H9 (cell line): ENCODE results near the gene IL12RB1. TPM values are rescaled to one million over a fixed set of nuclear protein-coding genes. Genes with fewer than 3 reads are reported as not detected.

Experiments used
- DNase-seq: peaks from one replicate; pipeline ENCODE4 v3.0.0-alpha.2; 2017
- H2AFZ ChIP-seq: one replicate; pipeline ENCODE4 v1.6.1; 2013; ENCODE audit warnings: mild to moderate bottlenecking, low read length, control low read depth, moderate library complexity
- H2AK5ac ChIP-seq: 2 replicates; pipeline ENCODE4 v1.6.1; 2013; ENCODE audit warnings: low read length, control low read depth, mixed read lengths; ENCODE audit not compliant: insufficient read length
- H2BK120ac ChIP-seq: one replicate; pipeline ENCODE4 v1.6.1; 2013; ENCODE audit warnings: low read depth, mild to moderate bottlenecking, low read length, control low read depth, inconsistent platforms; ENCODE audit not compliant: poor library complexity, severe bottlenecking
- H2BK12ac ChIP-seq: 2 replicates; pipeline ENCODE4 v1.6.1; 2013; ENCODE audit warnings: low read length, control low read depth, mixed read lengths, low read depth; ENCODE audit not compliant: insufficient read length
- H2BK15ac ChIP-seq: 2 replicates; pipeline ENCODE4 v1.6.1; 2013; ENCODE audit warnings: low read depth, low read length, control low read depth
- H2BK20ac ChIP-seq: one replicate; pipeline ENCODE4 v1.6.1; 2013; ENCODE audit warnings: low read depth, mild to moderate bottlenecking, low read length, control low read depth, inconsistent platforms; ENCODE audit not compliant: poor library complexity, severe bottlenecking
- H2BK5ac ChIP-seq: 2 replicates; pipeline ENCODE4 v1.6.1; 2013; ENCODE audit warnings: low read length, control low read depth, mixed read lengths; ENCODE audit not compliant: insufficient read length
- H3K14ac ChIP-seq: 2 replicates; pipeline ENCODE4 v1.6.1; 2013; ENCODE audit warnings: low read length, control low read depth; ENCODE audit not compliant: insufficient read depth
- H3K18ac ChIP-seq: 2 replicates; pipeline ENCODE4 v1.6.1; 2013; ENCODE audit warnings: low read depth, mild to moderate bottlenecking, mixed read lengths, low read length, control low read depth; ENCODE audit not compliant: insufficient read length
- H3K23ac ChIP-seq: 2 replicates; pipeline ENCODE4 v1.6.1; 2013; ENCODE audit warnings: low read length, control low read depth, mixed read lengths, low read depth; ENCODE audit not compliant: insufficient read length
- H3K23me2 ChIP-seq: 2 replicates; pipeline ENCODE4 v1.6.1; 2013; ENCODE audit warnings: low read depth, mild to moderate bottlenecking, mixed read lengths, low read length, control low read depth; ENCODE audit not compliant: insufficient read length, poor library complexity, severe bottlenecking
- H3K27ac ChIP-seq: 2 replicates; pipeline ENCODE4 v1.5.1; 2013; ENCODE audit warnings: low read length, control low read depth, mixed read lengths, low read depth; ENCODE audit not compliant: insufficient read length
- H3K27me3 ChIP-seq: 2 replicates; pipeline ENCODE4 v1.6.1; 2013; ENCODE audit warnings: low read length, control low read depth, inconsistent platforms; ENCODE audit not compliant: insufficient read depth
- H3K4ac ChIP-seq: 2 replicates; pipeline ENCODE4 v1.6.1; 2013; ENCODE audit warnings: low read depth, mild to moderate bottlenecking, control low read depth, inconsistent platforms, low read length, moderate library complexity
- H3K4me1 ChIP-seq: 2 replicates; pipeline ENCODE4 v1.6.1; 2013; ENCODE audit warnings: low read length, control low read depth, inconsistent platforms; ENCODE audit not compliant: insufficient read depth
- H3K4me2 ChIP-seq: 2 replicates; pipeline ENCODE4 v1.6.1; 2013; ENCODE audit warnings: low read length, control low read depth, mixed read lengths; ENCODE audit not compliant: insufficient read length, insufficient read depth
- H3K56ac ChIP-seq: 2 replicates; pipeline ENCODE4 v1.6.1; 2013; ENCODE audit warnings: low read depth, mild to moderate bottlenecking, mixed read lengths, low read length, control low read depth; ENCODE audit not compliant: insufficient read length
- H3K79me1 ChIP-seq: 2 replicates; pipeline ENCODE4 v1.6.1; 2013; ENCODE audit warnings: low read depth, mild to moderate bottlenecking, moderate library complexity, low read length, control low read depth, inconsistent platforms; ENCODE audit not compliant: insufficient read depth, poor library complexity, severe bottlenecking
- H3K79me2 ChIP-seq: 2 replicates; pipeline ENCODE4 v1.6.1; 2013; ENCODE audit warnings: low read length, control low read depth, inconsistent platforms; ENCODE audit not compliant: insufficient read depth
- H3K9ac ChIP-seq: 2 replicates; pipeline ENCODE4 v1.6.1; 2013; ENCODE audit warnings: low read length, control low read depth, mixed read lengths; ENCODE audit not compliant: insufficient read length; ENCODE audit errors: extremely low read depth
- H3K9me3 ChIP-seq: one replicate; pipeline ENCODE4 v1.6.1; 2013; ENCODE audit warnings: low read depth, low read length, inconsistent platforms; ENCODE audit not compliant: control insufficient read depth
- H3T11ph ChIP-seq: one replicate; pipeline ENCODE4 v1.6.1; 2013; ENCODE audit warnings: mild to moderate bottlenecking, low read length, control low read depth, inconsistent platforms
- H4K20me1 ChIP-seq: one replicate; pipeline ENCODE4 v1.6.1; 2013; ENCODE audit not compliant: control insufficient read depth, insufficient read length, insufficient read depth
- H4K5ac ChIP-seq: 2 replicates; pipeline ENCODE4 v1.6.1; 2013; ENCODE audit warnings: low read depth, mild to moderate bottlenecking, mixed read lengths, low read length, control low read depth; ENCODE audit not compliant: insufficient read length
- H4K8ac ChIP-seq: replicated peaks from 2 replicates; pipeline ENCODE4 v1.6.1; 2013; ENCODE audit warnings: low read length, control low read depth, mixed read lengths, low read depth; ENCODE audit not compliant: insufficient read length
- H4K91ac ChIP-seq: 2 replicates; pipeline ENCODE4 v1.6.1; 2013; ENCODE audit warnings: low read depth, mild to moderate bottlenecking, moderate library complexity, mixed read lengths, low read length, control low read depth; ENCODE audit not compliant: insufficient read length
- H3K27ac Mint-ChIP-seq, 3 experiments: 2 replicates in 2 of 3; 3 replicates in 1 of 3; pipeline ENCODE4 v1.8.0; 2020 to 2021; ENCODE audit warnings: mixed read lengths in 3 of 3, mild to moderate bottlenecking in 1 of 3, moderate library complexity in 1 of 3
- H3K27me3 Mint-ChIP-seq: 2 replicates; pipeline ENCODE4 v1.8.0; 2021; ENCODE audit warnings: low read depth, mild to moderate bottlenecking, moderate library complexity, mixed read lengths
- H3K36me3 Mint-ChIP-seq, 3 experiments: 2 replicates in 2 of 3; 3 replicates in 1 of 3; pipeline ENCODE4 v1.8.0; 2020 to 2021; ENCODE audit warnings: low read depth in 3 of 3, mixed read lengths in 3 of 3; ENCODE audit not compliant: insufficient read depth in 1 of 3
- H3K4me1 Mint-ChIP-seq, 2 experiments: 2 replicates each; pipeline ENCODE4 v1.8.0; 2020; ENCODE audit warnings: mixed read lengths in 2 of 2
- H3K4me3 Mint-ChIP-seq, 2 experiments: 2 replicates in 1 of 2; 3 replicates in 1 of 2; pipeline ENCODE4 v1.8.0; 2020 to 2021; ENCODE audit warnings: mild to moderate bottlenecking in 2 of 2, mixed read lengths in 2 of 2, moderate library complexity in 1 of 2
- H3K9me3 Mint-ChIP-seq, 2 experiments: 2 replicates in 1 of 2; 3 replicates in 1 of 2; pipeline ENCODE4 v1.8.0; 2020; ENCODE audit warnings: mild to moderate bottlenecking in 2 of 2, mixed read lengths in 2 of 2, moderate library complexity in 1 of 2
- CTCF ChIP-seq: fragments of 200-600 bp; sonication (generic); conservative IDR thresholded peaks from 3 replicates; pipeline ENCODE4 v1.8.0; 2021; ENCODE audit warnings: antibody characterized with exemption, mild to moderate bottlenecking
- WGBS: extraction: QIAGEN DNeasy Blood & Tissue Kit; methylation state at CpG from one replicate; pipeline ENCODE4 v1.1.7; 2013; ENCODE audit warnings: missing lambda C conversion rate, low lambda C conversion rate, mixed read lengths; ENCODE audit not compliant: insufficient read length; ENCODE audit errors: extremely low coverage; 5-methylcytosine and 5-hydroxymethylcytosine counted together
- total RNA-seq: library from RNA; stranded (reverse); gene quantifications from 2 replicates; pipeline ENCODE4 v1.2.1, GENCODE V29; 2021

Gene IL12RB1
- total RNA-seq, 1 experiment from 2014 or later = not detected

- TF ChIP-seq CTCF = no peak
- no peaks in the 10 kb centered on the region for H3K23me2 ChIP-seq
- H4K91ac ChIP-seq = no peak overlapping the region
- no peak overlapping the region for H4K8ac ChIP-seq
- Mint-ChIP-seq H3K4me3 (no peak overlapping the region), H3K4me1 (peaks cover 0 to 3% of the 10 kb centered on the region in 2 experiments; a peak in 1 of 4 replicates), H3K36me3 (peaks cover 0 to 14% (median 8%) of the 10 kb centered on the region in 3 experiments; a peak in 6 of 7 replicates), H3K27me3 (no peaks in the 10 kb centered on the region), H3K9me3 (no peaks in the 10 kb centered on the region), H3K27ac (no peak overlapping the region)
- no peak overlapping the region for H3K14ac ChIP-seq
- no peak overlapping the region for H2BK20ac ChIP-seq
- no peak overlapping the region for H2BK15ac ChIP-seq
- no peak overlapping the region for H2AK5ac ChIP-seq
- H3K56ac ChIP-seq = no peak overlapping the region
- H2BK120ac ChIP-seq = no peak overlapping the region
- no peak overlapping the region for H4K5ac ChIP-seq
- no peak overlapping the region for H3T11ph ChIP-seq
- no peak overlapping the region for H2AFZ ChIP-seq
- no peaks in the 10 kb centered on the region for H4K20me1 ChIP-seq
- H3K79me2 ChIP-seq = no peaks in the 10 kb centered on the region
- no peaks in the 10 kb centered on the region for H3K79me1 ChIP-seq
- no peak overlapping the region for H2BK5ac ChIP-seq
- no peaks in the 10 kb centered on the region for H3K9me3 ChIP-seq
- H3K4me2 ChIP-seq = no peak overlapping the region
- no peaks in the 10 kb centered on the region for H3K4me1 ChIP-seq
- no peak for DNase-seq
- no peak overlapping the region for H3K9ac ChIP-seq
- H3K18ac ChIP-seq = no peak overlapping the region
- WGBS = no CpG with 5 or more reads among the region's 6 CpGs
- no peak overlapping the region for H2BK12ac ChIP-seq
- no peak overlapping the region for H3K27ac ChIP-seq
- H3K4ac ChIP-seq = no peak overlapping the region
- no peak overlapping the region for H3K23ac ChIP-seq
- H3K27me3 ChIP-seq = no peaks in the 10 kb centered on the region
Measured at GRCh38 chr19:18014197-18014596, 72.5 kb downstream of the IL12RB1 start.
